WTC11 (cell line): ENCODE results near the gene ENAH.

Experiments
- CREM ChIP-seq: sonication (generic); formaldehyde crosslinking; IDR thresholded peaks from 2 replicates; pipeline ENCODE4 v1.8.1; 2022; ENCODE audit warnings: mild to moderate bottlenecking, missing genetic modification reagents, moderate library complexity
- JUN ChIP-seq: sonication (generic); formaldehyde crosslinking; IDR thresholded peaks from 2 replicates; pipeline ENCODE4 v1.8.0; 2023; ENCODE audit warnings: mild to moderate bottlenecking, missing genetic modification reagents
- NR1H2 ChIP-seq: sonication (generic); formaldehyde crosslinking; IDR thresholded peaks from 2 replicates; pipeline ENCODE4 v1.9.0; 2021; ENCODE audit warnings: mild to moderate bottlenecking, moderate library complexity, missing genetic modification reagents
- NR2C2 ChIP-seq: sonication (generic); formaldehyde crosslinking; IDR thresholded peaks from 2 replicates; pipeline ENCODE4 v1.8.0; 2022; ENCODE audit warnings: mild to moderate bottlenecking, missing genetic modification reagents
- ZNF138 ChIP-seq: sonication (generic); formaldehyde crosslinking; conservative IDR thresholded peaks from 2 replicates; pipeline ENCODE4 v1.8.1; 2022; ENCODE audit warnings: mild to moderate bottlenecking, moderate library complexity, missing genetic modification reagents
- ZNF232 ChIP-seq: sonication (generic); formaldehyde crosslinking; IDR thresholded peaks from 2 replicates; pipeline ENCODE4 v1.8.0; 2022; ENCODE audit warnings: mild to moderate bottlenecking, missing genetic modification reagents
- TF ChIP-seq, protein P1 (sequence below): fragments of 200-600 bp; IDR thresholded peaks from 2 replicates; pipeline ENCODE4 v1.8.0; 2022; ENCODE audit warnings: antibody characterized with exemption
- TF ChIP-seq, protein P2 (sequence below): sonication (generic); formaldehyde crosslinking; IDR thresholded peaks from 2 replicates; pipeline ENCODE4 v1.8.1; 2022; ENCODE audit warnings: mild to moderate bottlenecking, missing genetic modification reagents, moderate library complexity, borderline replicate concordance
- TF ChIP-seq, protein P3 (sequence below): sonication (generic); formaldehyde crosslinking; IDR thresholded peaks from 2 replicates; pipeline ENCODE4 v1.8.0; 2022; ENCODE audit warnings: mild to moderate bottlenecking, missing genetic modification reagents
- TF ChIP-seq, protein P4 (sequence below): fragments of 250-450 bp; sonication (Bioruptor Pico); IDR thresholded peaks from 2 replicates; pipeline ENCODE4 v1.8.0; 2021; ENCODE audit warnings: mild to moderate bottlenecking

DNA sequence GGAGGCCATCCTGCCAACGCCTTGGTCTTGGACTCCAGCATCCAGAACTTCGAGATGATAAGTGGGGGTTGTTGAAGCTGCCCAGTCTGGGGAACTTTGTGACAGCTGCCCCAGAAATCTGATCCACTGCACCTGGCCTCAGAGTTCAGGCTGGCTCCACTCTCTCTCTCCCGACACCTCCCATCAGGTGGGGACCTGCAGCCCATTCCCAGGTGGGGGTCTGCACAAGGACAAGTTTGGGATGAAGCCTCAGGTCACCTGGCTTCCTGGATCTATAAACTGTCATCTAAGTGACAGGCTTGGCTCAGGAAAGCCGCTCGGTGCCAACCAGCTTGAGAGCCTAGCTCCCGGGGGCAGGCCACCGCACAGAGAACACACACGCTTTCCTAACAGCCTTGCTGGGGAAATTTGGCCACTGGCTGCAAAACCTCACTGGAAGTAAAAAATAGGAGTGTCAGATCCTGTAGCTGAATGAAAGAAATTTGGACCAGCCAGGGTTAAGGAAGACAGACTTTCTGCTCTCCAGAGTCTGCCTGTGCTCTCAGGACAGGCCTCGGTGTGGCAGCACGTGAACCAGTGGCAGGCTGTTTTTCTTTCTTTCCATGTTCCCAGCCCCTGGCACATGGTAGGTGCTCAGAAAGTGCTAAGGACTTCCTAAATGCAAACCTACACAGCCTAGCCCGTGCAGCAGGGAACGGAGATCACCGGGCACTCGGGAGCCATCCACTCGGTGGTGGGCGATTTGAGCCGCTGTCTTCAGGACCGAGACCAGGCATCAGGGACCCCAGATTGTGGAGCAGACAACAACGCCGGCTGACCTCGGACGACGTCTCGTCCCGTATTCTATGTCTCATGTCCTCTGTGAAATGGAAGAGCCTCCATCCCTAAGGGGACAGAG is 182.5 kb downstream of the ENAH start:
- TF ChIP-seq, protein P1, sequence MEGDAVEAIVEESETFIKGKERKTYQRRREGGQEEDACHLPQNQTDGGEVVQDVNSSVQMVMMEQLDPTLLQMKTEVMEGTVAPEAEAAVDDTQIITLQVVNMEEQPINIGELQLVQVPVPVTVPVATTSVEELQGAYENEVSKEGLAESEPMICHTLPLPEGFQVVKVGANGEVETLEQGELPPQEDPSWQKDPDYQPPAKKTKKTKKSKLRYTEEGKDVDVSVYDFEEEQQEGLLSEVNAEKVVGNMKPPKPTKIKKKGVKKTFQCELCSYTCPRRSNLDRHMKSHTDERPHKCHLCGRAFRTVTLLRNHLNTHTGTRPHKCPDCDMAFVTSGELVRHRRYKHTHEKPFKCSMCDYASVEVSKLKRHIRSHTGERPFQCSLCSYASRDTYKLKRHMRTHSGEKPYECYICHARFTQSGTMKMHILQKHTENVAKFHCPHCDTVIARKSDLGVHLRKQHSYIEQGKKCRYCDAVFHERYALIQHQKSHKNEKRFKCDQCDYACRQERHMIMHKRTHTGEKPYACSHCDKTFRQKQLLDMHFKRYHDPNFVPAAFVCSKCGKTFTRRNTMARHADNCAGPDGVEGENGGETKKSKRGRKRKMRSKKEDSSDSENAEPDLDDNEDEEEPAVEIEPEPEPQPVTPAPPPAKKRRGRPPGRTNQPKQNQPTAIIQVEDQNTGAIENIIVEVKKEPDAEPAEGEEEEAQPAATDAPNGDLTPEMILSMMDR, result no peak
- TF ChIP-seq, protein P2, sequence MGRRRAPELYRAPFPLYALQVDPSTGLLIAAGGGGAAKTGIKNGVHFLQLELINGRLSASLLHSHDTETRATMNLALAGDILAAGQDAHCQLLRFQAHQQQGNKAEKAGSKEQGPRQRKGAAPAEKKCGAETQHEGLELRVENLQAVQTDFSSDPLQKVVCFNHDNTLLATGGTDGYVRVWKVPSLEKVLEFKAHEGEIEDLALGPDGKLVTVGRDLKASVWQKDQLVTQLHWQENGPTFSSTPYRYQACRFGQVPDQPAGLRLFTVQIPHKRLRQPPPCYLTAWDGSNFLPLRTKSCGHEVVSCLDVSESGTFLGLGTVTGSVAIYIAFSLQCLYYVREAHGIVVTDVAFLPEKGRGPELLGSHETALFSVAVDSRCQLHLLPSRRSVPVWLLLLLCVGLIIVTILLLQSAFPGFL (CRISPR knock-in tag), result no peak
- TF ChIP-seq, protein P3, sequence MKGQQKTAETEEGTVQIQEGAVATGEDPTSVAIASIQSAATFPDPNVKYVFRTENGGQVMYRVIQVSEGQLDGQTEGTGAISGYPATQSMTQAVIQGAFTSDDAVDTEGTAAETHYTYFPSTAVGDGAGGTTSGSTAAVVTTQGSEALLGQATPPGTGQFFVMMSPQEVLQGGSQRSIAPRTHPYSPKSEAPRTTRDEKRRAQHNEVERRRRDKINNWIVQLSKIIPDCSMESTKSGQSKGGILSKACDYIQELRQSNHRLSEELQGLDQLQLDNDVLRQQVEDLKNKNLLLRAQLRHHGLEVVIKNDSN (CRISPR knock-in tag), result no peak
- no peak for TF ChIP-seq NR2C2 (CRISPR knock-in tag)
- TF ChIP-seq, protein P4, sequence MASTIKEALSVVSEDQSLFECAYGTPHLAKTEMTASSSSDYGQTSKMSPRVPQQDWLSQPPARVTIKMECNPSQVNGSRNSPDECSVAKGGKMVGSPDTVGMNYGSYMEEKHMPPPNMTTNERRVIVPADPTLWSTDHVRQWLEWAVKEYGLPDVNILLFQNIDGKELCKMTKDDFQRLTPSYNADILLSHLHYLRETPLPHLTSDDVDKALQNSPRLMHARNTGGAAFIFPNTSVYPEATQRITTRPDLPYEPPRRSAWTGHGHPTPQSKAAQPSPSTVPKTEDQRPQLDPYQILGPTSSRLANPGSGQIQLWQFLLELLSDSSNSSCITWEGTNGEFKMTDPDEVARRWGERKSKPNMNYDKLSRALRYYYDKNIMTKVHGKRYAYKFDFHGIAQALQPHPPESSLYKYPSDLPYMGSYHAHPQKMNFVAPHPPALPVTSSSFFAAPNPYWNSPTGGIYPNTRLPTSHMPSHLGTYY (CRISPR knock-in tag), result no peak
- TF ChIP-seq ZNF232 (CRISPR knock-in tag), result no peak
- TF ChIP-seq NR1H2 (CRISPR knock-in tag), result no peak
- TF ChIP-seq CREM (CRISPR knock-in tag), result no peak
- TF ChIP-seq JUN (CRISPR knock-in tag), result no peak
- TF ChIP-seq ZNF138, result no peak
